ENCODE results near the gene KCNIP4. TPM values are rescaled to one million over a fixed set of nuclear protein-coding genes. Genes with fewer than 3 reads are reported as not detected.

Gene KCNIP4
- total and polyA plus RNA-seq, 2 of the 4 experiments (the other 2 are of a cell fraction), result not detected

DNA sequence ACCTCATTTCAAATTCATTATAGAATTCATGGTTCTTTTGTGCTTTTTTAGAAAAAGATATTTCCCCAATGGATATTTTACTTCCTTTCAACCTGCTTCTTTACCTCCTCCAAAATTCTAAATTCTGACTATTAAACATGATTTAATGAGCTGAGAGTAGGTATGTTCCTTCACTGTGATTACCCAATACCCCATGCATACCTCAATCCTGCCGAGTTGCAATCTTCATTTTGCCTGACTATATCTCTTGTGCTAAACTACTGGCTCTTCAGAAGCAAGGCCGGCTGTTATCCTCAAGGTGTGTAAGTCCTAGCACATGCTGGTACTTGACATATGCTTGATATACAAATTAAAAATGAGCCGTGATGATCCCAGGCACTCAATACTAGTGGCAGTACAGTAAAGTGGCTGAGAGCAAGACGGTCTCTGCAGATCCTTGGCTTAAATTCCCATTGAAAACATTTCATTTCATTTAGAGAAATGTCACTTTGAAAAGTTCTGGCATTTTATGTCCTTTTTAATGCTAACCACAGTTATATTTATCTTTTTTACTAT lies 320.4 kb downstream of the KCNIP4 start:
- H3K9ac ChIP-seq (ENCODE audit: low read depth, low read length), result no peak overlapping the region
- dilution Hi-C loops (cut with HindIII; ENCODE audit: low sequenced_read_pairs, unreplicated experiment), result no loop called here
- H3K27me3 ChIP-seq (ENCODE audit: control insufficient read depth, insufficient read depth, low read length), result no peaks in the 10 kb centered on the region
- CTCF ChIA-PET, result no interaction called here
- no peak for DNase-seq
- no peak overlapping the region for H2BK5ac ChIP-seq (ENCODE audit: low read depth, low read length, poor library complexity, severe bottlenecking)
- no peak for ATAC-seq (ENCODE audit: low read depth)
- in situ Hi-C loops (cut with MboI; ENCODE audit: low sequenced_read_pairs), result no loop called here
- POLR2A ChIA-PET (ENCODE audit: unreplicated experiment), result no interaction called here
- no peaks in the 10 kb centered on the region for H3K79me1 ChIP-seq (ENCODE audit: low read depth in 1 of 2, low read length in 2 of 2)
- no peaks in the 10 kb centered on the region for H3K4me1 ChIP-seq (ENCODE audit: control insufficient read depth, insufficient read depth, low read length)
- H2BK120ac ChIP-seq (ENCODE audit: low read depth, low read length), result no peak overlapping the region
- no peak overlapping the region for H2AK9ac ChIP-seq (replicated peaks; ENCODE audit: low read depth, low read length, poor library complexity)
- WGBS, 2 experiments (ENCODE audit: extremely low coverage in 2 of 2, insufficient read length in 1 of 2), result no CpG with 5 or more reads among the region's 4 CpGs
- no peak overlapping the region for H3K23ac ChIP-seq (ENCODE audit: low read depth, low read length)
- H3K56ac ChIP-seq (ENCODE audit: extremely low read depth, insufficient read depth, low read length), result no peak overlapping the region
- H4K91ac ChIP-seq (ENCODE audit: insufficient read depth, low read depth, low read length), result no peak overlapping the region
- H4K20me1 ChIP-seq (ENCODE audit: insufficient read depth, low read length), result no peaks in the 10 kb centered on the region
- H3K9me1 ChIP-seq (ENCODE audit: insufficient read depth, low read length), result no peaks in the 10 kb centered on the region
- H3K4ac ChIP-seq (ENCODE audit: low read depth, low read length), result no peak overlapping the region
- no peak overlapping the region for H3K4me3 ChIP-seq (ENCODE audit: insufficient read depth, low read depth, low read length)
- no peak overlapping the region for H4K8ac ChIP-seq (ENCODE audit: low read depth in 2 of 2, low read length in 2 of 2)
- no peak overlapping the region for H3K18ac ChIP-seq (ENCODE audit: low read depth, low read length)
- BruUV-seq (replicated peaks), result no TSS peak
- H2AK5ac ChIP-seq (ENCODE audit: low read depth, low read length), result no peak overlapping the region
- H2AFZ ChIP-seq (replicated peaks; ENCODE audit: low read length, poor library complexity), result no peak overlapping the region
- no peak overlapping the region for H3K14ac ChIP-seq (replicated peaks; ENCODE audit: low read depth, low read length)
- no peak overlapping the region for H4K5ac ChIP-seq (ENCODE audit: low read depth, low read length)
- H3K27ac ChIP-seq (ENCODE audit: insufficient read depth, low read length), result no peak overlapping the region
- H2BK15ac ChIP-seq (ENCODE audit: low read depth, low read length), result no peak overlapping the region
- H3K9me3 ChIP-seq (ENCODE audit: control insufficient read depth, insufficient read depth, low read length), result peaks cover 2% of the 10 kb centered on the region
- H3K4me2 ChIP-seq (ENCODE audit: low read depth, low read length), result no peak overlapping the region
- intact Hi-C loops (cut with micrococcal nuclease), result no loop called here
- no peaks in the 10 kb centered on the region for H3K36me3 ChIP-seq (ENCODE audit: control insufficient read depth, insufficient read depth, low read length)
- no peak for TF ChIP-seq FOS (IDR thresholded peaks at IDR 0.05; ENCODE audit: low read depth, low read length)
- TF ChIP-seq, protein P1, sequence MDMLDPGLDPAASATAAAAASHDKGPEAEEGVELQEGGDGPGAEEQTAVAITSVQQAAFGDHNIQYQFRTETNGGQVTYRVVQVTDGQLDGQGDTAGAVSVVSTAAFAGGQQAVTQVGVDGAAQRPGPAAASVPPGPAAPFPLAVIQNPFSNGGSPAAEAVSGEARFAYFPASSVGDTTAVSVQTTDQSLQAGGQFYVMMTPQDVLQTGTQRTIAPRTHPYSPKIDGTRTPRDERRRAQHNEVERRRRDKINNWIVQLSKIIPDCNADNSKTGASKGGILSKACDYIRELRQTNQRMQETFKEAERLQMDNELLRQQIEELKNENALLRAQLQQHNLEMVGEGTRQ (IDR thresholded peaks at IDR 0.05; ENCODE audit: low read depth, low read length), result no peak
- no peak for TF ChIP-seq CHD1 (IDR thresholded peaks at IDR 0.05; ENCODE audit: low read depth, low read length)
- no peak for TF ChIP-seq RFX5 (IDR thresholded peaks at IDR 0.05; ENCODE audit: low read depth, low read length)
- no peak for TF ChIP-seq MAFK (IDR thresholded peaks at IDR 0.05; ENCODE audit: low read depth, low read length)
- TF ChIP-seq, protein P2, sequence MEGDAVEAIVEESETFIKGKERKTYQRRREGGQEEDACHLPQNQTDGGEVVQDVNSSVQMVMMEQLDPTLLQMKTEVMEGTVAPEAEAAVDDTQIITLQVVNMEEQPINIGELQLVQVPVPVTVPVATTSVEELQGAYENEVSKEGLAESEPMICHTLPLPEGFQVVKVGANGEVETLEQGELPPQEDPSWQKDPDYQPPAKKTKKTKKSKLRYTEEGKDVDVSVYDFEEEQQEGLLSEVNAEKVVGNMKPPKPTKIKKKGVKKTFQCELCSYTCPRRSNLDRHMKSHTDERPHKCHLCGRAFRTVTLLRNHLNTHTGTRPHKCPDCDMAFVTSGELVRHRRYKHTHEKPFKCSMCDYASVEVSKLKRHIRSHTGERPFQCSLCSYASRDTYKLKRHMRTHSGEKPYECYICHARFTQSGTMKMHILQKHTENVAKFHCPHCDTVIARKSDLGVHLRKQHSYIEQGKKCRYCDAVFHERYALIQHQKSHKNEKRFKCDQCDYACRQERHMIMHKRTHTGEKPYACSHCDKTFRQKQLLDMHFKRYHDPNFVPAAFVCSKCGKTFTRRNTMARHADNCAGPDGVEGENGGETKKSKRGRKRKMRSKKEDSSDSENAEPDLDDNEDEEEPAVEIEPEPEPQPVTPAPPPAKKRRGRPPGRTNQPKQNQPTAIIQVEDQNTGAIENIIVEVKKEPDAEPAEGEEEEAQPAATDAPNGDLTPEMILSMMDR (conservative IDR thresholded peaks at IDR 0.05; ENCODE audit: low read depth, low read length), result no peak
- TF ChIP-seq RAD21 (IDR thresholded peaks at IDR 0.05; ENCODE audit: low read length), result no peak
- no peak for TF ChIP-seq BHLHE40 (IDR thresholded peaks at IDR 0.05; ENCODE audit: low read depth, low read length)
- no peak for TF ChIP-seq SMC3 (IDR thresholded peaks at IDR 0.05; ENCODE audit: low read depth, low read length)
- TF ChIP-seq, protein P3, sequence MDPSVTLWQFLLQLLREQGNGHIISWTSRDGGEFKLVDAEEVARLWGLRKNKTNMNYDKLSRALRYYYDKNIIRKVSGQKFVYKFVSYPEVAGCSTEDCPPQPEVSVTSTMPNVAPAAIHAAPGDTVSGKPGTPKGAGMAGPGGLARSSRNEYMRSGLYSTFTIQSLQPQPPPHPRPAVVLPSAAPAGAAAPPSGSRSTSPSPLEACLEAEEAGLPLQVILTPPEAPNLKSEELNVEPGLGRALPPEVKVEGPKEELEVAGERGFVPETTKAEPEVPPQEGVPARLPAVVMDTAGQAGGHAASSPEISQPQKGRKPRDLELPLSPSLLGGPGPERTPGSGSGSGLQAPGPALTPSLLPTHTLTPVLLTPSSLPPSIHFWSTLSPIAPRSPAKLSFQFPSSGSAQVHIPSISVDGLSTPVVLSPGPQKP (IDR thresholded peaks at IDR 0.05; ENCODE audit: borderline replicate concordance, low read depth, low read length), result no peak
- TF ChIP-seq MXI1 (IDR thresholded peaks at IDR 0.05; ENCODE audit: borderline replicate concordance, low read depth, low read length), result no peak
- TF ChIP-seq NFE2L2 (IDR thresholded peaks at IDR 0.05; ENCODE audit: low read depth, low read length), result no peak
- TF ChIP-seq RCOR1 (IDR thresholded peaks at IDR 0.05; ENCODE audit: insufficient replicate concordance, low read length), result no peak
- TF ChIP-seq CEBPB (IDR thresholded peaks at IDR 0.05; ENCODE audit: low read depth, low read length), result no peak
- TF ChIP-seq POLR2A (IDR thresholded peaks at IDR 0.05; ENCODE audit: low read depth, low read length), result no peak
- H2BK20ac ChIP-seq (ENCODE audit: low read depth, low read length), result no peak overlapping the region
